Skeletal muscle tissue (tissue), 4 donors: ENCODE results near the gene SERPINE2. TPM values are rescaled to one million over a fixed set of nuclear protein-coding genes. Genes with fewer than 3 reads are reported as not detected.
"Not testable (repeated sequence)": the region's sequence is repeated elsewhere in the genome, so short reads cannot be mapped to it uniquely, and the experiment has no call there.

ENCODE experiments used
- H3K27ac ChIP-seq: one replicate; pipeline ENCODE4 v1.7.0; 2013; ENCODE audit warnings: mild to moderate bottlenecking, low read depth, low read length, inconsistent platforms
- H3K27me3 ChIP-seq, 3 donors: one replicate each; pipeline ENCODE4 v1.7.0; 2013; ENCODE audit warnings: low read length in 3 of 3; ENCODE audit not compliant: control insufficient read depth in 3 of 3, insufficient read depth in 3 of 3
- H3K36me3 ChIP-seq, 3 donors: one replicate each; pipeline ENCODE4 v1.7.0; 2013; ENCODE audit warnings: low read length in 3 of 3; ENCODE audit not compliant: control insufficient read depth in 3 of 3, insufficient read depth in 3 of 3
- H3K4me1 ChIP-seq, 3 donors: one replicate each; pipeline ENCODE4 v1.7.0; 2013; ENCODE audit warnings: low read length in 3 of 3, mild to moderate bottlenecking in 3 of 3; ENCODE audit not compliant: control insufficient read depth in 3 of 3, insufficient read depth in 3 of 3
- H3K4me3 ChIP-seq, 3 donors: one replicate each; pipeline ENCODE4 v1.7.0; 2013; ENCODE audit warnings: low read length in 3 of 3
- H3K9ac ChIP-seq, 3 donors: one replicate each; pipeline ENCODE4 v1.7.0; 2013; ENCODE audit warnings: low read length in 3 of 3, mild to moderate bottlenecking in 3 of 3, moderate library complexity in 2 of 3, low read depth in 1 of 3
- H3K9me3 ChIP-seq, 3 donors: one replicate each; pipeline ENCODE4 v1.7.0; 2013; ENCODE audit warnings: low read length in 3 of 3; ENCODE audit not compliant: control insufficient read depth in 3 of 3
- total RNA-seq: library from RNA; depleted of rRNA; stranded (reverse); fragments of >200 nt; gene quantifications from one replicate; pipeline ENCODE4 v1.2.3, GENCODE V29; 2014
- donor health status: Osteomylitis.

SERPINE2 gene
- total RNA-seq, 1 donor from 2014 or later: 33.4 TPM

DNA sequence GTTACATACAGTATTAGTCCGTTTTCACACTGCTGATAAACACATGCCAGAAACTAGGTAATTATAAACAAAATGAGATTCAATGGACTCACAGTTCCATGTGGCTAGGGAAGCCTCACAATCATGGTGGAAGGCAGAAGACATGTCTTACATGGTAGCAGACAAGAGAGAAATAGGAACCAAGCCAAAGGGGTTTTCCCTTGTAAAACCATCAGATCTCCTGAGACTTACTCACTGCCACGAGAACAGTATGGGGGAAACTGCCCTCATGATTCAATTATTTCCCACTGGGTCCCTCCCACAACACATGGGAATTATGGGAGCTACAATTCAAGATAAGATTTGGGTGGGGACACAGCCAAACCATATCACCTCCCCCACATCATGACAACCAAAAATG lies 99.6 kb downstream of the SERPINE2 start:
- H3K4me3 ChIP-seq, H3K9ac ChIP-seq, H3K9me3 ChIP-seq, H3K27me3 ChIP-seq, H3K36me3 ChIP-seq, H3K27ac ChIP-seq: not testable (repeated sequence)
- peaks cover 35 to 54% (median 47%) of the 10 kb centered on the region in 3 donors for H3K4me1 ChIP-seq

DNA sequence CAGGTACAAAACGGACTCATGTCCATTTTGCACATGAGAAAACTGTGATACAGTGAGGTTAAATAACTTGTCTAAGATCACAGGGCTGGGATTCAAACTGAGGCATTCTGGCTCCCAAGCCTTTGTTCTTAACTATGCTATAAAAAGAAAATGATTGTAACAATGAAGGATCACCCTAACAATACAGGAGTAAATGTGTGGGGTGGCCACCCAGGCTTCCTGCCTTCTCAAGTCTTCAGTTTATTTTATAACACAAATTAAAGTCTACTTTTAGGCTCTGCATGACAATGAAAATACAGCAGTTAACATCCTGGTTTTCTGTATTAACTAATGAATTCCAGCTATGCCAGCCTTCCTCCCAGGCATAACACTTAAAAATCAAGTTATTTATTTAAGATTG lies 101.6 kb downstream of the SERPINE2 start:
- Histone ChIP-seq H3K36me3 (no peaks in the 10 kb centered on the region), H3K9me3 (no peaks in the 10 kb centered on the region), H3K4me1 (peaks cover 34 to 46% (median 38%) of the 10 kb centered on the region in 3 donors), H3K27me3 (no peaks in the 10 kb centered on the region), H3K27ac (no peak overlapping the region), H3K9ac (no peak overlapping the region), H3K4me3 (no peak overlapping the region)

DNA sequence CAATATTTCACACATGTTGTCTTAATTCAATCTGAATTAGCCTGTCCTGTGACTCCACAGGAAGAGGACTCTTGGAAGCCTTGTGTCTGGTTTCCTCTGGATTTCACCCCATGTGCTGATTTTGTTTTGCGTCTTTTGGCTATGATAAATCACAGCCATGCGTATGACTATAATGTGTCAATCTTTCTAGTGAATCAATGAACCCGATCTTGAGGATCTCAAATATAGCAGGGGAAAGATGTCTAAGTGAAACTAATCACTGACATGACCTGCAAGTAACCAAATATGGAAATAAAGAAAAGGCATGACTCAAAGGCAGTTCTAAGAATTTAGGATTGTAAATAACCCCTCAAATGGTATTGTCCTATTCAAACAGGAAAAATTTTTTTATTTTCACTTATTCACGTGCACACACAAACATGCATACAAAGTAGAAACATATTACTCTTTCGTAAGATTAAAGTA lies 102.2 kb downstream of the SERPINE2 start:
- peaks cover 35 to 46% (median 37%) of the 10 kb centered on the region in 3 donors for H3K4me1 ChIP-seq

DNA sequence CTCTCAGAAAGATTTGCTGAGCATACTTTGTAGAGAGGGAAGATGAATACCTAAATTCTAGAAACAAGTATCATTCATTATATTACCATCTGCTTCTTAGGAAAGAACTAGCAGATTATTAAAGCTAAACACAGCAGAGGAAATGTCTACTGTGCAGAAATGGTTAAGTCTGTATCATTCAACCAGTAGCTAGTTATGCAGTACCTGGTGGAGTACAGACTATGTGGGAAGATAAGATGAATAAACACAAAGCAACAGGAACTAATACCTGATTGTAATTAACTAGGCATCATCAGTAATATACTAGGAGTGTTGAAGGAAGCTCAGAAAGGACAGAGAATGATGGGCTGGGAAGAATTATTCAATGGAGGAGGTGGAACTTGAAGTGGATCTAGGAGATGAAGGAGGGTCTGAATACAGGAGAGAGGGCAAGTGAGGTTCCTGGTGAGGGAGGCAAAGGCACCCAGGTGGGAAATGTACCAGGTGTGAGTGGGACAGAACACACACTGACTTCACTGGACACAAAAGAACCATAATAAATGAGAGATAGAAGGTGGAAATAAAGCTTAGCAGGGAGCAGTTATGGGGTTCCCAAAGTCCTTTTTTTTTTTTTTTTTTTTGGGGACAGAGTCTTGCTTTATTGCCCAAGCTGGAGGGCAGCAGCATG lies 103.5 kb downstream of the SERPINE2 start:
- no peak overlapping the region for H3K27ac ChIP-seq

More for the DNA sequence above, 102.2 kb downstream of the SERPINE2 start:
- Histone ChIP-seq H3K9ac (no peak overlapping the region), H3K27me3 (no peaks in the 10 kb centered on the region), H3K9me3 (no peaks in the 10 kb centered on the region), H3K4me3 (no peak overlapping the region), H3K27ac (no peak overlapping the region), H3K36me3 (no peaks in the 10 kb centered on the region)

DNA sequence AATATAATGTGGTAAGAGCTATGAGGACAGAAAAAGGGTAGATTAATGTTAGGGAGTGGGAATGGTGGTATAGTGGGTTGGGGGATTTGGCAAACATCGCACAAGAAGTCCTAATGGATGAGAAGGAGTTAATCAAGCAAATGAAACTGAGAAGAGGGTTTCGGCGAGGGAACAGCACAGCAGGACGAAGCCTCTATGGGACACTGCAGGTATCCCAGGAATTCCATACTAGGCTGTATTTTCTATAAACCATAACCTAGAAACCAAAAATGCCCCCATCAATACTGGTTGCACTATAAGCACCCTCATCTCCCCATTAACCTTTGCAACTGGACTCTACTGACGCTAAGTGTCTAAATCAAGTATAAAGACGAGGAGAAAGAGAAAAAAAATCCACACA lies 104.2 kb downstream of the SERPINE2 start:
- Histone ChIP-seq H3K9ac (no peak overlapping the region), H3K9me3 (no peaks in the 10 kb centered on the region), H3K36me3 (no peaks in the 10 kb centered on the region), H3K4me1 (peaks cover 39 to 54% (median 42%) of the 10 kb centered on the region in 3 donors), H3K27ac (no peak overlapping the region), H3K4me3 (no peak overlapping the region), H3K27me3 (no peaks in the 10 kb centered on the region)

More for the DNA sequence above, 103.5 kb downstream of the SERPINE2 start:
- no peak overlapping the region for H3K4me3 ChIP-seq
- H3K4me1 ChIP-seq: peaks cover 37 to 49% (median 37%) of the 10 kb centered on the region in 3 donors
- no peaks in the 10 kb centered on the region for H3K9me3 ChIP-seq
- no peaks in the 10 kb centered on the region for H3K36me3 ChIP-seq
- H3K27me3 ChIP-seq: no peaks in the 10 kb centered on the region
- H3K9ac ChIP-seq: no peak overlapping the region

DNA sequence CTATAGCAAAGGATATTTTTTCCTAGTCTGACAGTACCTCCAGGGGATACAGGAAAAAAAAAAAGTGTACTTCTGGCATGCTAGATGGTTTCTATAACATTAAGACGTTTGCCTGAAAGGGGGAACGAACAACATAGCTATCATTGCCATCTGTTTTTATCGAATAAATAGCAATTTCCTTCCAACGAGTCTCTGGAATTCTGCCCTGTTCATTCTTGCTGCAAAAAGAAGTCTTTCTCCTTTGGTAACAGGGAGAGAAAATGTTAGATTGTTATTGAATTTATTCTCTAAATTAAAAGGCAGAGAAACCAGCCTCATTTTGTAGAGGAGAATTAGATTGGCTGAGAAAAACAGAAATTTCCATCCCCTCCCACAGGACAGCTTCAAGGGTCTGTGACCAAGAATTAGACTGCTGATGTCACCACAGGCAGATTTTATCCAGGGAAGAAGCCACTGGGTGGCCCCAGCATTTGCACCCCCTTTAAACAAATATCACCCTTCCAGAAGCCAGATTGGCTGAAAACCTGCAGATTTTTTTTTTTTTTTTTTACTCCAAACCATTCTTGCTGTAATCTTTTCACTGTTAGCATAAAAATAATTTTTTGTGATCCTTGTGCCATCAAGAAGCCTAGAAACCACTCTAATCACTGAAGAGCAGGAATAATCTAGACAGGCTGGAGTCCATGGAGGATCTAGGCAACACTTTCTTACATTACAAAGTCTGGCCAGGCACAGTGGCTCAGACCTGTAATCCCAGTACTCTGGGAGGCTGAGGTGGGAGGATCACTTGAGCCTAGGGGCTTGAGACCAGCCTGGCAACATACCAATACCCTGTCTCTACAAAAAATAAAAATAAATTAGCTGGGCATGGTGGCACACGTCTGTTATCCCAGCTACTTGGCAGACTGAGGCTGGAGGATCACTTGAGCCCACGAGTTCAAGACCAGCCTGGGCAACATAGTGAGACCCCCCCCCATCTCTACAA lies 106.0 kb downstream of the SERPINE2 start:
- no peak overlapping the region for H3K27ac ChIP-seq
- no peak overlapping the region for H3K4me3 ChIP-seq
- no peaks in the 10 kb centered on the region for H3K9me3 ChIP-seq
- no peaks in the 10 kb centered on the region for H3K36me3 ChIP-seq
- H3K4me1 ChIP-seq: peaks cover 39 to 44% (median 42%) of the 10 kb centered on the region in 3 donors
- no peaks in the 10 kb centered on the region for H3K27me3 ChIP-seq
- H3K9ac ChIP-seq: no peak overlapping the region

DNA sequence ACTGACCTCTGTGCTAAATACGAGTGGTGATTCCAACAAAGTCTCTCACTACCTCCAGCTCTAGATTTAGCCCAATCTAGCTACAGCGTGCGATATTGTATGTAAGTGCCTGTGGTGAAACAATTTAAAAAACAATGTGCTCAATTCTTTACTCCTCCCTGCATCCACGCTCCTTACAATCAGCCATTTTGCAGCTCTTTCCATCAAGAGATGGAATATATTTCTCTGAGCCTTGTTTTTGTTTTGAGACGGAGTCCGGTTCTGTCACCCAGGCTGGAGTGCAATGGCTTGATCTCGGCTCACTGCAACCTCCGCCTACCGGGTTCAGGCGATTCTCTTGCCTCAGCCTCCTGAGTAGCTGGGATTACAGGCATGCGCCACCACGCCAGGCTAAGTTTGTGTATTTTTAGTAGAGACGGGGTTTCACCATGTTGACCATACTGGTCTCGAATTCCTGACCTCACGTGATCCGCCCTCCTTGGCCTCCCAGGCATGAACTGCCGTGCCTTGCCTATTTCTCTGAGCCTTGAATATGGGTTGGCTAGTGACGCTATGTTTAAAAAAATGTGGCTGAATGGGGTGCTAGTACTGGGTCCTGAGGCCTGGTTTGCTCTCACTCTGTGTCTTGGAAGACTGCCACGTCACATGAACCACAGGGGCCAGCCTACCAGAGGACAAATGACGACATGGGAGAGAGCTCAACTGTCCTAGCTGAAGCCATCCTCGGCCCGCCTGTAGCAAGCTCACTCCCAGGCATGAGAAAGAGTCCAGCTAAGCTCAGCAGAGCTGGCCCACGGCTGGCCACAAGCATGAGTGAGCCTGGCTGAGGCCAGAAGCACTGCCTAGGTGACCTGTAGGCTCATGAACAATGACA lies 108.7 kb downstream of the SERPINE2 start:
- Histone ChIP-seq H3K27ac (peak overlapping the region; percentile 50), H3K4me1 (peaks cover 20 to 25% (median 22%) of the 10 kb centered on the region in 3 donors), H3K27me3 (no peaks in the 10 kb centered on the region)

DNA sequence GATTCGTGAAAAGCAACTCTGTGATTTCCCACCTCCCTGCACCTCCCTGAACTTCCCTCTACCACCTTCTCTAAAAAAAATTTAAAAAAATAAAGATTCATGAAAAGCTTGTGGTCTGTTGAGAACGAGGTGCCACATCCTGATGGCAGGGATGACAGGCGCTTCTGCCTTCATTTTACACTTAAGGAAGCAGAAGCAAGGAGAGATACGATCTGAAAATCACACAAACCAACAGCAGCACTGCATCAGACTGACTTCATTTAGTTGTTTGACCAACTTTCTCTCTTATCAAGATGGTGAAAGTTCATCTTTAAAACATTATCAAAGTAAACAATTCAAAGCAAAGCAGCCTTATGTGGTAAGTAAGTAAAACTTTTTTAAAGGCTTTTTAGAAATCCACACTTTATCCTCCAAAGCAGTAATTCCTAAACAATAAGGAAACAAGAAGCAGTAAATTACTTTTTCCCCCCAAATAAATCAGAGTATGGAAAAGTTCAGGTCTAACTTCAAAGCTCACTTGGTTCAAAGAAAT lies 109.4 kb downstream of the SERPINE2 start:
- Histone ChIP-seq H3K27ac (no peak overlapping the region), H3K27me3 (no peaks in the 10 kb centered on the region), H3K9ac (no peak overlapping the region), H3K9me3 (no peaks in the 10 kb centered on the region), H3K36me3 (no peaks in the 10 kb centered on the region), H3K4me1 (peaks cover 14 to 20% (median 17%) of the 10 kb centered on the region in 3 donors), H3K4me3 (no peak overlapping the region)

More for the DNA sequence above, 108.7 kb downstream of the SERPINE2 start:
- peak overlapping the region in 1 of 3 donors; percentile 32 for H3K4me3 ChIP-seq
- H3K9ac ChIP-seq: peak overlapping the region in 2 of 3 donors; percentile 23 to 40
- H3K9me3 ChIP-seq: no peaks in the 10 kb centered on the region
- no peaks in the 10 kb centered on the region for H3K36me3 ChIP-seq
